ENCODE results near the gene LRRC61. TPM values are rescaled to one million over a fixed set of nuclear protein-coding genes. Genes with fewer than 3 reads are reported as not detected.

LRRC61 gene
- total RNA-seq, 1 donor from 2014 or later = 26.3 TPM

GRCh38 chr7:150345012-150345411 lies 21.9 kb downstream of the LRRC61 start:
- peaks cover 13% of the 10 kb centered on the region for H3K4me1 Mint-ChIP-seq
- no peaks in the 10 kb centered on the region for H3K36me3 Mint-ChIP-seq (ENCODE audit: low read depth)
- H3K4me3 Mint-ChIP-seq = no peak overlapping the region
- TF ChIP-seq CTCF (conservative IDR thresholded peaks at IDR 0.05) = no peak
- H3K9me3 Mint-ChIP-seq = no peaks in the 10 kb centered on the region
- no peak for DNase-seq (ENCODE audit: low read depth, low spot score)
- H3K27me3 Mint-ChIP-seq (ENCODE audit: low read depth) = peaks cover 43% of the 10 kb centered on the region
- no peak overlapping the region for H3K27ac Mint-ChIP-seq (ENCODE audit: unreplicated experiment)

DNA sequence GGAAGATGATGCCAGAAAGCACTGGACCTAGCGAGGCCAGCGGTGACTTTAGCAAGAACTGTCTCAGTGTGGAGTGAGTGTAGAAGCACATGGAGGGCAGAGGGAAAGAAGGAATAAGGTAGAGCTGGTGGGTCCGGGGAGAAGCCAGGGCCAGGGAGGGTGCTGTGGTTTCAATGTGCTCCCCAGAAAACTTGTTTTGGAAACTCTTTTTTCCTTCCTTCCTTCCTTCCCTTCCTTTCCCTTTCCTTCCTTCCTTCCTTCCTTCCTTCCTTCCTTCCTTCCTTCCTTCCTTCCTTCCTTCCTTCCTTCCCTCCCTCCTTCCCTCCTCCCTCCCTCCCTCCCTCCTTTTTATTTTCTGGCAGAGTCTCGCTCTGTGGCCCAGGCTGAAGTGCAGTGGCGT lies 23.8 kb downstream of the LRRC61 start:
- Mint-ChIP-seq H3K4me3 (no peak overlapping the region), H3K27me3 (ENCODE audit: low read depth) (peaks cover 29% of the 10 kb centered on the region), H3K27ac (ENCODE audit: unreplicated experiment) (no peak overlapping the region), H3K36me3 (ENCODE audit: low read depth) (no peaks in the 10 kb centered on the region), H3K4me1 (peaks cover 5% of the 10 kb centered on the region), H3K9me3 (no peaks in the 10 kb centered on the region)
- no peak for DNase-seq (ENCODE audit: low read depth, low spot score)
- no peak for TF ChIP-seq CTCF (conservative IDR thresholded peaks at IDR 0.05)

DNA sequence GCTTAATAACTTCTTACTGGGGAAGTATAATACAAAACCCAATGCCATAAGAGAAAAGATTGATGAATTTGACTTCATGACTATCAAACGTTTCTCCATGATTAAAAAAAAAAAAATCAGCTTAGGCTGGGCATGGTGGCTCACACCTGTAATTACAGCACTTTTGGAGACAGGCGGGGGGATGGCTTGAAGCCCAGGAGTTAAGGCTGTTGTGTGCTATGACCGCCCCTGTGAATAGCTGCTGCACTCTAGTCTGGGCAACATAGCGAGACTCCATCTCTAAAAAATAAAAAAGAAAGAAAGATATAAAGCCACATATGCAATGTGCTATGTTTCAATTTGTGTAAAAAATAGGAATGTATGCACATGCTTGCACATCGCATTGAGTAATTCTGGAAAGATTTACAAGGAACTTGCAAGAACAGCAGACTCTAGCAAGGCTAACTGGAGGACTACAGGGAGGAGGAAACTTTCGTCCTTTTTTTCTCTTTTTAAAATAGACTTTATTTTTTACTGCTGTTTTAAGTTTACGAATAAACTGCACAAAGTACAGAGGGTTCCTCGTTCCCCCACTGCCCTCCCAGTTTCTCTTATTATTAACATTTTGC lies 28.5 kb downstream of the LRRC61 start:
- H3K27ac Mint-ChIP-seq (ENCODE audit: unreplicated experiment) = no peak overlapping the region
- no peak overlapping the region for H3K4me3 Mint-ChIP-seq
- H3K27me3 Mint-ChIP-seq (ENCODE audit: low read depth) = peaks cover 4% of the 10 kb centered on the region
- no peak for TF ChIP-seq CTCF (conservative IDR thresholded peaks at IDR 0.05)
- no peak for DNase-seq (ENCODE audit: low read depth, low spot score)
- peaks cover 5% of the 10 kb centered on the region for H3K4me1 Mint-ChIP-seq
- H3K36me3 Mint-ChIP-seq (ENCODE audit: low read depth) = no peaks in the 10 kb centered on the region
- no peaks in the 10 kb centered on the region for H3K9me3 Mint-ChIP-seq

GRCh38 chr7:150355666-150356059 lies 32.5 kb downstream of the LRRC61 start:
- H3K4me1 Mint-ChIP-seq = peaks cover 6% of the 10 kb centered on the region
- no peaks in the 10 kb centered on the region for H3K9me3 Mint-ChIP-seq
- H3K27me3 Mint-ChIP-seq (ENCODE audit: low read depth) = peaks cover 2% of the 10 kb centered on the region
- no peak for DNase-seq (ENCODE audit: low read depth, low spot score)
- no peaks in the 10 kb centered on the region for H3K36me3 Mint-ChIP-seq (ENCODE audit: low read depth)
- no peak overlapping the region for H3K27ac Mint-ChIP-seq (ENCODE audit: unreplicated experiment)
- no peak overlapping the region for H3K4me3 Mint-ChIP-seq
- TF ChIP-seq CTCF (conservative IDR thresholded peaks at IDR 0.05) = no peak

- no peak overlapping the region for H3K27ac Mint-ChIP-seq (ENCODE audit: unreplicated experiment)
- peaks cover 2% of the 10 kb centered on the region for H3K27me3 Mint-ChIP-seq (ENCODE audit: low read depth)
- H3K4me3 Mint-ChIP-seq = no peak overlapping the region
- H3K9me3 Mint-ChIP-seq = no peaks in the 10 kb centered on the region
- peak; percentile 74 for TF ChIP-seq CTCF (conservative IDR thresholded peaks at IDR 0.05)
- H3K36me3 Mint-ChIP-seq (ENCODE audit: low read depth) = no peaks in the 10 kb centered on the region
- H3K4me1 Mint-ChIP-seq = peaks cover 9% of the 10 kb centered on the region
- DNase-seq (ENCODE audit: low read depth, low spot score) = no peak
Measured at GRCh38 chr7:150356265-150356897, 33.2 kb downstream of the LRRC61 start.

Measured in neural crest cell (in vitro differentiated cells).